OCI-LY7 (cell line): ENCODE data around the gene CPNE5. TPM values are rescaled to one million over a fixed set of nuclear protein-coding genes. Genes with fewer than 3 reads are reported as not detected.

Experiments used
- BruUV-seq: library from RNA; stranded (reverse); fragments of 400-500 nt; replicated peaks from 2 replicates; lab custom pipeline; 2021; lab: Mats Ljungman, UMichigan
- CTCF ChIA-PET: fragments of 300-600 bp; sonication (Branson Sonifier 250); formaldehyde crosslinking; loops from one replicate; lab custom pipeline; 2022; ENCODE audit warnings: antibody characterized with exemption; ENCODE audit not compliant: unreplicated experiment; lab: Charles Lee
- POLR2A ChIA-PET: fragments of 300-600 bp; sonication (Branson Sonifier 250); formaldehyde crosslinking; loops from one replicate; lab custom pipeline; 2022; ENCODE audit warnings: antibody characterized with exemption; lab: Charles Lee
- DNase-seq: peaks from one replicate; pipeline ENCODE4 v3.0.0-alpha.2; 2015; ENCODE audit warnings: low spot score
- H2AFZ ChIP-seq: fragments of 200-600 bp; sonication (generic), shearing (Covaris generic); 2 replicates; pipeline ENCODE4 v1.6.1; 2014; ENCODE audit warnings: mild to moderate bottlenecking, antibody characterized with exemption, low read length, moderate library complexity
- H3K27ac ChIP-seq: fragments of 200-600 bp; sonication (generic); 2 replicates; pipeline ENCODE4 v1.5.1; 2014; ENCODE audit warnings: mixed run types, low read depth, mild to moderate bottlenecking, moderate library complexity, low read length, inconsistent platforms; ENCODE audit not compliant: poor library complexity, severe bottlenecking
- H3K36me3 ChIP-seq: fragments of 200-600 bp; sonication (generic); 2 replicates; pipeline ENCODE4 v1.6.1; 2014; ENCODE audit warnings: mild to moderate bottlenecking, antibody characterized with exemption, low read length, moderate library complexity, mixed read lengths; ENCODE audit not compliant: insufficient read depth
- H3K4me1 ChIP-seq: fragments of 200-600 bp; sonication (generic); 2 replicates; pipeline ENCODE4 v1.5.1; 2014; ENCODE audit warnings: mild to moderate bottlenecking, low read length; ENCODE audit not compliant: insufficient read depth, poor library complexity, severe bottlenecking
- H3K4me2 ChIP-seq: fragments of 200-600 bp; sonication (generic); 2 replicates; pipeline ENCODE4 v1.6.1; 2014; ENCODE audit warnings: mild to moderate bottlenecking, low read length
- H3K4me3 ChIP-seq: fragments of 200-600 bp; sonication (generic); 2 replicates; pipeline ENCODE4 v1.5.1; 2014; ENCODE audit warnings: mild to moderate bottlenecking, low read depth, low read length; ENCODE audit not compliant: poor library complexity, severe bottlenecking
- H3K79me2 ChIP-seq: fragments of 200-600 bp; sonication (generic); 2 replicates; pipeline ENCODE4 v1.6.1; 2016; ENCODE audit warnings: low read depth, mild to moderate bottlenecking, low read length, moderate library complexity, mixed read lengths; ENCODE audit not compliant: insufficient read depth
- H3K9me2 ChIP-seq: fragments of 200-600 bp; sonication (generic); 2 replicates; pipeline ENCODE4 v1.6.1; 2016; ENCODE audit warnings: mild to moderate bottlenecking, low read length, mixed read lengths; ENCODE audit not compliant: insufficient read depth
- H3K9me3 ChIP-seq: fragments of 200-600 bp; sonication (generic); 2 replicates; pipeline ENCODE4 v1.6.1; 2014; ENCODE audit warnings: mild to moderate bottlenecking, mixed run types, low read length, mixed read lengths
- H4K20me1 ChIP-seq: fragments of 200-600 bp; sonication (generic); 2 replicates; pipeline ENCODE4 v1.6.1; 2014; ENCODE audit warnings: mild to moderate bottlenecking, antibody characterized with exemption, low read length, moderate library complexity, mixed read lengths; ENCODE audit not compliant: insufficient read depth
- EZH2phosphoT487 ChIP-seq: fragments of 200-600 bp; sonication (generic); IDR thresholded peaks from 2 replicates; pipeline ENCODE4 v1.6.1; 2018; ENCODE audit warnings: low read depth, borderline replicate concordance, mild to moderate bottlenecking, mixed run types, antibody characterized with exemption, low read length, moderate library complexity, mixed read lengths
- intact Hi-C: fragments of 100-400 bp; cut with micrococcal nuclease; formaldehyde crosslinking; loops from one replicate; pipeline ENCODE4 v1.10.0; 2022; ENCODE audit not compliant: unreplicated experiment
- total RNA-seq, 2 experiments: library from RNA; depleted of rRNA in 1 of 2; stranded (reverse); fragments of >200 nt in 1 of 2; shearing (Covaris generic) in 1 of 2; gene quantifications; 2 replicates each; pipeline ENCODE4 v1.2.3, GENCODE V29; 2014 to 2022
- TF ChIP-seq, protein P1 (sequence below): fragments of 200-600 bp; sonication (generic); conservative IDR thresholded peaks from 2 replicates; pipeline ENCODE4 v1.5.1; 2014; ENCODE audit warnings: mild to moderate bottlenecking, antibody characterized with exemption, low read length, moderate library complexity, mixed read lengths

Gene CPNE5
- total RNA-seq, 2 experiments from 2014 or later = 37.7 to 89.8 TPM

DNA sequence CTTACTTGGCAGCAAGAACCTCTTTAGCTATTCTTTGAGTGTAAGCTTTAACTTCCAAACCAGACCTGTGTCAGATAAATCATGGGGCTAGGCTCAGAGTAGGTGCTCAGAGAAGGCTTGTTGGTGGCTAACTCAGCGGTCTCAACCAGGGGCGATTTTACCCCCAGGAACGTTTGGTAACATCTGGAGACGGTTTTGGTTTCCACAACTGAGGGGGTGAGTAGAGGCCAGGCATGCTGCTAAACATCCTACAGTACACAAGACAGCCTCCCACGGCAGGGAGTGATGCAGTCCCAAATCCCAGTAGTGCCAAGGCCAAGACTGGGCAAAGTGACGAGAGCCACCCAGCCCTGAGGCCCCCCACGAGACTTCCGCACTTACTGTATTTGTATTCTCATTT lies 82.5 kb downstream of the CPNE5 start:
- BruUV-seq = TSS peak; percentile 86
- Histone ChIP-seq H3K9me3 (no peaks in the 10 kb centered on the region), H3K36me3 (peaks cover 11% of the 10 kb centered on the region; the same call in 1 of the 2 replicates), H3K9me2 (no peaks in the 10 kb centered on the region), H3K27ac (peak overlapping the region; percentile 92), H3K4me3 (peak overlapping the region; percentile 69), H3K4me1 (peaks cover 72% of the 10 kb centered on the region), H2AFZ (peak overlapping the region; percentile 16; the same call in 1 of the 2 replicates), H4K20me1 (no peaks in the 10 kb centered on the region), H3K79me2 (peaks cover 28% of the 10 kb centered on the region; the same call in 1 of the 2 replicates), H3K4me2 (peak overlapping the region; percentile 86)
- TF ChIP-seq, protein P1, sequence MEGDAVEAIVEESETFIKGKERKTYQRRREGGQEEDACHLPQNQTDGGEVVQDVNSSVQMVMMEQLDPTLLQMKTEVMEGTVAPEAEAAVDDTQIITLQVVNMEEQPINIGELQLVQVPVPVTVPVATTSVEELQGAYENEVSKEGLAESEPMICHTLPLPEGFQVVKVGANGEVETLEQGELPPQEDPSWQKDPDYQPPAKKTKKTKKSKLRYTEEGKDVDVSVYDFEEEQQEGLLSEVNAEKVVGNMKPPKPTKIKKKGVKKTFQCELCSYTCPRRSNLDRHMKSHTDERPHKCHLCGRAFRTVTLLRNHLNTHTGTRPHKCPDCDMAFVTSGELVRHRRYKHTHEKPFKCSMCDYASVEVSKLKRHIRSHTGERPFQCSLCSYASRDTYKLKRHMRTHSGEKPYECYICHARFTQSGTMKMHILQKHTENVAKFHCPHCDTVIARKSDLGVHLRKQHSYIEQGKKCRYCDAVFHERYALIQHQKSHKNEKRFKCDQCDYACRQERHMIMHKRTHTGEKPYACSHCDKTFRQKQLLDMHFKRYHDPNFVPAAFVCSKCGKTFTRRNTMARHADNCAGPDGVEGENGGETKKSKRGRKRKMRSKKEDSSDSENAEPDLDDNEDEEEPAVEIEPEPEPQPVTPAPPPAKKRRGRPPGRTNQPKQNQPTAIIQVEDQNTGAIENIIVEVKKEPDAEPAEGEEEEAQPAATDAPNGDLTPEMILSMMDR = no peak
- TF ChIP-seq EZH2phosphoT487 = no peak
- CTCF ChIA-PET = no interaction called here
- intact Hi-C loops = loop anchor here (1.0 to 5.0 kb wide), 2 partner anchors 55 to 94 kb away; no protein-coding TSS in a partner anchor
- DNase-seq = peak; percentile 39
- POLR2A ChIA-PET = interaction anchor here (1.0 kb wide), 1 partner anchor 64 kb away, joined by 3 read pairs; no protein-coding TSS in a partner anchor

DNA sequence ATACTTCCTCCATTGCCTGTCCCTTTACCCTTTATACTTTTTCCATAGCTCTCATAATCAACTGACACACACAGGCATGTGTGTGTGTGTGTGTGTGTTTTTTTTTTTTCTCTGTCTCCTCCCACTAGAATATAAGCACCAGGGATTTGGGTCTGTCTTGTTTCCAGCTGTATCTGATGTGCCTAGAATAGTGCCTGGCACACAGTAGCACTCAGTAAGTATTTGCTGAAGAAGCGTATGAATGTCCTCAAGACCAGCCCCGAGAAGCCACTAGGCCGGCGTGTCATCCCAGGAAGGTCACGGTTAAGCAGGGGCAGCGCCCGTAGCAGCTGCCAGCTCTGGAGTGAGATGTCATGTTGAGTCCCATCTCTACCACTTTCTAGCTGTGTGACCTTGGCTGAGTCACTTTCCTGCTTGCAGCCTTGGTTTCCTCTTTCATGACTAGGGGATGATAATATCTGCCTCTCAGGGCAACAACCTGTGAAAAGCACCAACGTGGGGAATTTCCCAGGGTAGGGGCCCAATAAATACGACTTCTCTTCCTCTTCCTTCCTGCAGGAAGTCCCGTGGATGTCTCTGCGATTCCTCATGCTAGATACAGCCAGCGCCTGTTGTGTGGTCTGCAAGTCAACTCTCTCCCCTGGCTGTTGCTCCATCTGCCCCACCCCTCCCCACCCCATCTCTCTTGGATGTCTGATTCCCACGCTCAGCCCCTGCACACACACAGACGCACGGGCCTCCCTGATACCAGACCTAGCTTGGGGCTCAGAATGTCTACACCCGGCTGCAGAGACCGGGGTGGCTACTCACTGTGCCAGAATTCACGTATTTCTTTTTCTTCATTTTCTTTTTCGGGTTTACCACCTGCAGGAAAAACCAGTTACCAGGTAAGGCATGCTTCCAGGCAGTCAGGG lies 83.6 kb downstream of the CPNE5 start:
- Histone ChIP-seq H3K4me3 (peak overlapping the region; percentile 69), H3K27ac (peak overlapping the region; percentile 92), H3K9me3 (no peaks in the 10 kb centered on the region), H3K9me2 (no peaks in the 10 kb centered on the region), H2AFZ (peak overlapping the region; percentile 16; the same call in 1 of the 2 replicates), H4K20me1 (no peaks in the 10 kb centered on the region), H3K36me3 (peaks cover 19% of the 10 kb centered on the region), H3K4me2 (peak overlapping the region; percentile 86), H3K79me2 (peaks cover 28% of the 10 kb centered on the region; the same call in 1 of the 2 replicates), H3K4me1 (peaks cover 72% of the 10 kb centered on the region)
- BruUV-seq = no TSS peak
- DNase-seq = peak; percentile 67
- TF ChIP-seq EZH2phosphoT487 = no peak
- TF ChIP-seq, protein P1 = no peak
- POLR2A ChIA-PET = interaction anchor here (0.5 to 2.8 kb wide), 7 partner anchors 33 to 158 kb away, joined by 3 to 20 read pairs (median 4); no protein-coding TSS in a partner anchor
- CTCF ChIA-PET = interaction anchor here (0.9 kb wide), 1 partner anchor 93 kb away, joined by 3 read pairs; no protein-coding TSS in a partner anchor
- intact Hi-C loops = loop anchor here (5.0 kb wide), 1 partner anchor 93 kb away; no protein-coding TSS in a partner anchor
